K562 (cell line): ENCODE measurements around the gene PRKCB. TPM values are rescaled to one million over a fixed set of nuclear protein-coding genes. Genes with fewer than 3 reads are reported as not detected.

Source experiments
- CCNT2 ChIP-seq: IDR thresholded peaks from 2 replicates; pipeline ENCODE4 v1.6.1; 2011; ENCODE audit warnings: borderline replicate concordance, low read depth, mild to moderate bottlenecking, moderate library complexity, mixed read lengths, low read length; ENCODE audit not compliant: insufficient read length; ENCODE audit errors: extremely low read depth
- COPS2 ChIP-seq: fragments of 450-650 bp; conservative IDR thresholded peaks from 2 replicates; pipeline ENCODE4 v1.6.1; 2016; ENCODE audit warnings: mild to moderate bottlenecking, moderate library complexity
- CXXC5 ChIP-seq: fragments of 250-450 bp; sonication (Bioruptor Pico); IDR thresholded peaks from 2 replicates; pipeline ENCODE4 v1.8.0; 2022; ENCODE audit warnings: inconsistent platforms, mild to moderate bottlenecking, moderate library complexity
- FOSL1 ChIP-seq: fragments of 200-800 bp; sonication (Bioruptor generic); conservative IDR thresholded peaks from 2 replicates; pipeline ENCODE4 v1.6.1; 2016; ENCODE audit warnings: missing genetic modification characterization, missing compliant biosample characterization
- HEY1 ChIP-seq: fragments of 250-450 bp; sonication (Bioruptor Pico); IDR thresholded peaks from 2 replicates; pipeline ENCODE4 v1.5.0; 2020; ENCODE audit warnings: mild to moderate bottlenecking, moderate library complexity, borderline replicate concordance
- HMG20A ChIP-seq: fragments of 450-650 bp; formaldehyde crosslinking; conservative IDR thresholded peaks from 2 replicates; pipeline ENCODE4 v1.4.0; 2020; ENCODE audit warnings: mild to moderate bottlenecking, mixed read lengths
- JUND ChIP-seq, 2 experiments: IDR thresholded peaks; 2 replicates in 1 of 2; 3 replicates in 1 of 2; pipeline ENCODE4 v1.6.1; 2011; ENCODE audit warnings: borderline replicate concordance in 2 of 2, low read depth in 2 of 2, low read length in 2 of 2, improper control_type of control experiment in 1 of 2, missing biosample characterization in 1 of 2, missing genetic modification characterization in 1 of 2, missing genetic modification reagents in 1 of 2
- NCOA6 ChIP-seq: fragments of 450-650 bp; IDR thresholded peaks from 2 replicates; pipeline ENCODE4 v1.6.1; 2017; ENCODE audit warnings: mild to moderate bottlenecking
- NFE2 ChIP-seq: IDR thresholded peaks from 2 replicates; pipeline ENCODE4 v1.6.1; 2014; ENCODE audit warnings: antibody characterized with exemption, low read depth
- TAF1 ChIP-seq: IDR thresholded peaks from 2 replicates; pipeline ENCODE4 v1.6.1; 2011; ENCODE audit warnings: mild to moderate bottlenecking, low read length, moderate library complexity; ENCODE audit not compliant: insufficient read depth, control insufficient read depth, severe bottlenecking; ENCODE audit errors: extremely low read depth
- ZNF282 ChIP-seq: sonication (generic); formaldehyde crosslinking; IDR thresholded peaks from 2 replicates; pipeline ENCODE4 v1.8.1; 2023; ENCODE audit warnings: missing genetic modification reagents
- ZNF644 ChIP-seq: fragments of 200-800 bp; sonication (Bioruptor generic); IDR thresholded peaks from 2 replicates; pipeline ENCODE4 v1.6.1; 2016; ENCODE audit warnings: low read depth, missing genetic modification characterization, missing compliant biosample characterization
- ZNF778 ChIP-seq: fragments of 450-650 bp; formaldehyde crosslinking; IDR thresholded peaks from 2 replicates; pipeline ENCODE4 v1.4.0; 2020; ENCODE audit warnings: mild to moderate bottlenecking, moderate library complexity
- ZNF780A ChIP-seq: fragments of 250-450 bp; sonication (Bioruptor Pico); IDR thresholded peaks from 2 replicates; pipeline ENCODE4 v1.5.0; 2021; ENCODE audit warnings: mild to moderate bottlenecking
- polyA plus RNA-seq, 8 experiments: library from polyadenylated mRNA; depleted of rRNA in 4 of 8; stranded (reverse) in 5 of 8; unstranded in 3 of 8; fragments of >200 nt; fragmentation: Nextera tagmentation in 2 of 8; fragmentation: Illumina TruSeq in 1 of 8; extraction: Ambion mirVana in 2 of 8; extraction: Trizol in 1 of 8; gene quantifications; 2 replicates each; pipeline versions ENCODE4 v1.2.1 to v1.2.3, GENCODE V29; 2011 to 2014; ENCODE audit warnings: inconsistent platforms in 1 of 8, missing spikeins in 1 of 8
- total RNA-seq, 7 experiments: library from RNA; depleted of rRNA in 6 of 7; stranded (reverse); fragments of >200 nt in 6 of 7; fragmentation: Illumina TruSeq in 2 of 7; extraction: Trizol in 2 of 7; gene quantifications; 2 replicates each; pipeline versions ENCODE4 v1.2.1 to v1.2.3, GENCODE V29; 2011 to 2021; ENCODE audit warnings: low replicate concordance in 1 of 7
- TF ChIP-seq, protein P1 (sequence below): IDR thresholded peaks from 3 replicates; pipeline ENCODE4 v1.6.1; 2011; ENCODE audit warnings: borderline replicate concordance, mild to moderate bottlenecking, moderate library complexity; ENCODE audit not compliant: insufficient read length; ENCODE audit errors: extremely low read depth
- TF ChIP-seq, protein P2 (sequence below), 2 experiments: fragments of 450-650 bp; conservative IDR thresholded peaks; 2 replicates each; pipeline ENCODE4 v1.6.1; 2017; ENCODE audit warnings: mild to moderate bottlenecking in 2 of 2, moderate library complexity in 2 of 2
- TF ChIP-seq, protein P3 (sequence below): sonication (generic); formaldehyde crosslinking; IDR thresholded peaks from 2 replicates; pipeline ENCODE4 v1.9.0; 2022; ENCODE audit warnings: mild to moderate bottlenecking, missing genetic modification reagents
- TF ChIP-seq, protein P4 (sequence below): fragments of 450-650 bp; IDR thresholded peaks from 2 replicates; pipeline ENCODE4 v1.6.1; 2018; ENCODE audit warnings: mild to moderate bottlenecking, low read depth; ENCODE audit not compliant: partially characterized antibody
- TF ChIP-seq, protein P5 (sequence below): fragments of 450-650 bp; IDR thresholded peaks from 2 replicates; pipeline ENCODE4 v1.7.0; 2016; ENCODE audit warnings: borderline replicate concordance

Gene PRKCB
- total and polyA plus RNA-seq, 9 of the 15 experiments (the other 6 are each of a cell fraction or from before 2014, with no cell fraction given): 49.9 to 276 (median 148) TPM

- TF ChIP-seq JUND (IDR thresholded peaks at IDR 0.05; ENCODE audit: borderline replicate concordance, low read depth, low read length): peak; percentile 80; the same call in 1 of the 2 replicates
- TF ChIP-seq JUND (tag; IDR thresholded peaks at IDR 0.05; ENCODE audit: borderline replicate concordance, low read depth, low read length): peak; percentile 75; the same call in 2 of the 3 replicates
- no peak for TF ChIP-seq ZNF282
- peak; percentile 26; the same call in 1 of the 2 replicates for TF ChIP-seq CXXC5 (CRISPR knock-in tag)
- no peak for TF ChIP-seq ZNF644
- TF ChIP-seq, protein P1, sequence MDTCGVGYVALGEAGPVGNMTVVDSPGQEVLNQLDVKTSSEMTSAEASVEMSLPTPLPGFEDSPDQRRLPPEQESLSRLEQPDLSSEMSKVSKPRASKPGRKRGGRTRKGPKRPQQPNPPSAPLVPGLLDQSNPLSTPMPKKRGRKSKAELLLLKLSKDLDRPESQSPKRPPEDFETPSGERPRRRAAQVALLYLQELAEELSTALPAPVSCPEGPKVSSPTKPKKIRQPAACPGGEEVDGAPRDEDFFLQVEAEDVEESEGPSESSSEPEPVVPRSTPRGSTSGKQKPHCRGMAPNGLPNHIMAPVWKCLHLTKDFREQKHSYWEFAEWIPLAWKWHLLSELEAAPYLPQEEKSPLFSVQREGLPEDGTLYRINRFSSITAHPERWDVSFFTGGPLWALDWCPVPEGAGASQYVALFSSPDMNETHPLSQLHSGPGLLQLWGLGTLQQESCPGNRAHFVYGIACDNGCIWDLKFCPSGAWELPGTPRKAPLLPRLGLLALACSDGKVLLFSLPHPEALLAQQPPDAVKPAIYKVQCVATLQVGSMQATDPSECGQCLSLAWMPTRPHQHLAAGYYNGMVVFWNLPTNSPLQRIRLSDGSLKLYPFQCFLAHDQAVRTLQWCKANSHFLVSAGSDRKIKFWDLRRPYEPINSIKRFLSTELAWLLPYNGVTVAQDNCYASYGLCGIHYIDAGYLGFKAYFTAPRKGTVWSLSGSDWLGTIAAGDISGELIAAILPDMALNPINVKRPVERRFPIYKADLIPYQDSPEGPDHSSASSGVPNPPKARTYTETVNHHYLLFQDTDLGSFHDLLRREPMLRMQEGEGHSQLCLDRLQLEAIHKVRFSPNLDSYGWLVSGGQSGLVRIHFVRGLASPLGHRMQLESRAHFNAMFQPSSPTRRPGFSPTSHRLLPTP: no peak
- TF ChIP-seq NFE2: peak; percentile 65
- TF ChIP-seq NCOA6: no peak
- no peak for TF ChIP-seq HEY1
- TF ChIP-seq HMG20A: no peak
- TF ChIP-seq, protein P2, sequence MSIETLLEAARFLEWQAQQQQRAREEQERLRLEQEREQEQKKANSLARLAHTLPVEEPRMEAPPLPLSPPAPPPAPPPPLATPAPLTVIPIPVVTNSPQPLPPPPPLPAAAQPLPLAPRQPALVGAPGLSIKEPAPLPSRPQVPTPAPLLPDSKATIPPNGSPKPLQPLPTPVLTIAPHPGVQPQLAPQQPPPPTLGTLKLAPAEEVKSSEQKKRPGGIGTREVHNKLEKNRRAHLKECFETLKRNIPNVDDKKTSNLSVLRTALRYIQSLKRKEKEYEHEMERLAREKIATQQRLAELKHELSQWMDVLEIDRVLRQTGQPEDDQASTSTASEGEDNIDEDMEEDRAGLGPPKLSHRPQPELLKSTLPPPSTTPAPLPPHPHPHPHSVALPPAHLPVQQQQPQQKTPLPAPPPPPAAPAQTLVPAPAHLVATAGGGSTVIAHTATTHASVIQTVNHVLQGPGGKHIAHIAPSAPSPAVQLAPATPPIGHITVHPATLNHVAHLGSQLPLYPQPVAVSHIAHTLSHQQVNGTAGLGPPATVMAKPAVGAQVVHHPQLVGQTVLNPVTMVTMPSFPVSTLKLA (conservative IDR thresholded peaks at IDR 0.05): 0 out of 4 replicates have a peak, but pooled peaks of 1 of the 2 experiments have one; percentile 26
- TF ChIP-seq, protein P3, sequence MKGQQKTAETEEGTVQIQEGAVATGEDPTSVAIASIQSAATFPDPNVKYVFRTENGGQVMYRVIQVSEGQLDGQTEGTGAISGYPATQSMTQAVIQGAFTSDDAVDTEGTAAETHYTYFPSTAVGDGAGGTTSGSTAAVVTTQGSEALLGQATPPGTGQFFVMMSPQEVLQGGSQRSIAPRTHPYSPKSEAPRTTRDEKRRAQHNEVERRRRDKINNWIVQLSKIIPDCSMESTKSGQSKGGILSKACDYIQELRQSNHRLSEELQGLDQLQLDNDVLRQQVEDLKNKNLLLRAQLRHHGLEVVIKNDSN: no peak
- peak; percentile 89 for TF ChIP-seq FOSL1 (tag)
- TF ChIP-seq TAF1: no peak
- TF ChIP-seq COPS2: no peak
- no peak for TF ChIP-seq CCNT2
- no peak for TF ChIP-seq ZNF780A (CRISPR knock-in tag)
- TF ChIP-seq, protein P4, sequence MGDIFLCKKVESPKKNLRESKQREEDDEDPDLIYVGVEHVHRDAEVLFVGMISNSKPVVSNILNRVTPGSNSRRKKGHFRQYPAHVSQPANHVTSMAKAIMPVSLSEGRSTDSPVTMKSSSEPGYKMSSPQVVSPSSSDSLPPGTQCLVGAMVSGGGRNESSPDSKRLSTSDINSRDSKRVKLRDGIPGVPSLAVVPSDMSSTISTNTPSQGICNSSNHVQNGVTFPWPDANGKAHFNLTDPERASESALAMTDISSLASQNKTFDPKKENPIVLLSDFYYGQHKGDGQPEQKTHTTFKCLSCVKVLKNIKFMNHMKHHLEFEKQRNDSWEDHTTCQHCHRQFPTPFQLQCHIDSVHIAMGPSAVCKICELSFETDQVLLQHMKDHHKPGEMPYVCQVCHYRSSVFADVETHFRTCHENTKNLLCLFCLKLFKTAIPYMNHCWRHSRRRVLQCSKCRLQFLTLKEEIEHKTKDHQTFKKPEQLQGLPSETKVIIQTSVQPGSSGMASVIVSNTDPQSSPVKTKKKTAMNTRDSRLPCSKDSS: no peak
- TF ChIP-seq, protein P5, sequence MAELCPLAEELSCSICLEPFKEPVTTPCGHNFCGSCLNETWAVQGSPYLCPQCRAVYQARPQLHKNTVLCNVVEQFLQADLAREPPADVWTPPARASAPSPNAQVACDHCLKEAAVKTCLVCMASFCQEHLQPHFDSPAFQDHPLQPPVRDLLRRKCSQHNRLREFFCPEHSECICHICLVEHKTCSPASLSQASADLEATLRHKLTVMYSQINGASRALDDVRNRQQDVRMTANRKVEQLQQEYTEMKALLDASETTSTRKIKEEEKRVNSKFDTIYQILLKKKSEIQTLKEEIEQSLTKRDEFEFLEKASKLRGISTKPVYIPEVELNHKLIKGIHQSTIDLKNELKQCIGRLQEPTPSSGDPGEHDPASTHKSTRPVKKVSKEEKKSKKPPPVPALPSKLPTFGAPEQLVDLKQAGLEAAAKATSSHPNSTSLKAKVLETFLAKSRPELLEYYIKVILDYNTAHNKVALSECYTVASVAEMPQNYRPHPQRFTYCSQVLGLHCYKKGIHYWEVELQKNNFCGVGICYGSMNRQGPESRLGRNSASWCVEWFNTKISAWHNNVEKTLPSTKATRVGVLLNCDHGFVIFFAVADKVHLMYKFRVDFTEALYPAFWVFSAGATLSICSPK: no peak
- no peak for TF ChIP-seq ZNF778 (CRISPR knock-in tag)
Measured at GRCh38 chr16:24116989-24117388, 281.2 kb downstream of the PRKCB start (continued).
